DMS79 (cell line): ENCODE results near the gene NFKBIE.

Experiments
- DNase-seq: peaks from one replicate; lab custom pipeline; 2025; lab: John Stamatoyannopoulos, UW

NFKBIE gene

GRCh38 chr6:44257753-44258324 is 7.5 kb downstream of the NFKBIE start:
- no peak for DNase-seq

GRCh38 chr6:44257025-44257752 is 8.2 kb downstream of the NFKBIE start, which contains the start of gene SLC35B2:
TSS of gene SLC35B2 (minus strand) at chr6:44257528. CDS start at chr6:44257410, 118 bp downstream.
- peak; percentile 48 for DNase-seq

GRCh38 chr6:44256775-44257024 is 8.7 kb downstream of the NFKBIE start:
- no peak for DNase-seq

GRCh38 chr6:44255871-44256774 is 9.2 kb downstream of the NFKBIE start:
- peak; percentile 38 for DNase-seq

GRCh38 chr6:44255105-44255808 is 10.1 kb downstream of the NFKBIE start:
- no peak for DNase-seq

- DNase-seq, result no peak
These were observed 10.9 kb downstream of the NFKBIE start for GRCh38 chr6:44254191-44255104.

- no peak for DNase-seq
These were observed 11.8 kb downstream of the NFKBIE start for GRCh38 chr6:44253307-44254101.

- no peak for DNase-seq
These were observed 13.5 kb downstream of the NFKBIE start for GRCh38 chr6:44251576-44252524.

- no peak for DNase-seq
These were observed 14.6 kb downstream of the NFKBIE start for GRCh38 chr6:44250718-44251123.

GRCh38 chr6:44250067-44250717 is 15.2 kb downstream of the NFKBIE start:
- no peak for DNase-seq

GRCh38 chr6:44249082-44249748 is 16.1 kb downstream of the NFKBIE start:
- DNase-seq, result no peak

- DNase-seq, result no peak
These were observed 16.8 kb downstream of the NFKBIE start for GRCh38 chr6:44248579-44248978.

GRCh38 chr6:44247338-44248302 is 17.7 kb downstream of the NFKBIE start:
- DNase-seq, result peak; percentile 12

GRCh38 chr6:44246663-44247337 is 18.6 kb downstream of the NFKBIE start, which contains the start of gene HSP90AB1:
TSS of gene HSP90AB1 (plus strand) at chr6:44247101. CDS start at chr6:44248630, 1,529 bp downstream.
- peak; percentile 96 for DNase-seq

- peak; percentile 88 for DNase-seq
These were observed 19.3 kb downstream of the NFKBIE start for GRCh38 chr6:44245912-44246662.
